AG09309 (cell line): ENCODE measurements around the gene XYLB.

ENCODE experiments used
- DNase-seq: peaks from one replicate; pipeline ENCODE4 v3.0.0-alpha.2; 2010; ENCODE audit warnings: low read depth
- H3K4me3 ChIP-seq: 2 replicates; pipeline ENCODE4 v1.5.1; 2011; ENCODE audit warnings: mild to moderate bottlenecking, low read depth, low read length, moderate library complexity; ENCODE audit not compliant: control insufficient read depth
- TF ChIP-seq, protein P1 (sequence below): IDR thresholded peaks from 2 replicates; pipeline ENCODE4 v1.5.1; 2011; ENCODE audit warnings: mild to moderate bottlenecking, low read depth, low read length, inconsistent platforms; ENCODE audit not compliant: insufficient read depth, control insufficient read depth; ENCODE audit errors: missing control alignments

XYLB gene

GRCh38 chr3:38370149-38370548 lies 23.6 kb downstream of the XYLB start:
- TF ChIP-seq, protein P1, sequence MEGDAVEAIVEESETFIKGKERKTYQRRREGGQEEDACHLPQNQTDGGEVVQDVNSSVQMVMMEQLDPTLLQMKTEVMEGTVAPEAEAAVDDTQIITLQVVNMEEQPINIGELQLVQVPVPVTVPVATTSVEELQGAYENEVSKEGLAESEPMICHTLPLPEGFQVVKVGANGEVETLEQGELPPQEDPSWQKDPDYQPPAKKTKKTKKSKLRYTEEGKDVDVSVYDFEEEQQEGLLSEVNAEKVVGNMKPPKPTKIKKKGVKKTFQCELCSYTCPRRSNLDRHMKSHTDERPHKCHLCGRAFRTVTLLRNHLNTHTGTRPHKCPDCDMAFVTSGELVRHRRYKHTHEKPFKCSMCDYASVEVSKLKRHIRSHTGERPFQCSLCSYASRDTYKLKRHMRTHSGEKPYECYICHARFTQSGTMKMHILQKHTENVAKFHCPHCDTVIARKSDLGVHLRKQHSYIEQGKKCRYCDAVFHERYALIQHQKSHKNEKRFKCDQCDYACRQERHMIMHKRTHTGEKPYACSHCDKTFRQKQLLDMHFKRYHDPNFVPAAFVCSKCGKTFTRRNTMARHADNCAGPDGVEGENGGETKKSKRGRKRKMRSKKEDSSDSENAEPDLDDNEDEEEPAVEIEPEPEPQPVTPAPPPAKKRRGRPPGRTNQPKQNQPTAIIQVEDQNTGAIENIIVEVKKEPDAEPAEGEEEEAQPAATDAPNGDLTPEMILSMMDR: no peak
- H3K4me3 ChIP-seq: no peak overlapping the region
- no peak for DNase-seq

DNA sequence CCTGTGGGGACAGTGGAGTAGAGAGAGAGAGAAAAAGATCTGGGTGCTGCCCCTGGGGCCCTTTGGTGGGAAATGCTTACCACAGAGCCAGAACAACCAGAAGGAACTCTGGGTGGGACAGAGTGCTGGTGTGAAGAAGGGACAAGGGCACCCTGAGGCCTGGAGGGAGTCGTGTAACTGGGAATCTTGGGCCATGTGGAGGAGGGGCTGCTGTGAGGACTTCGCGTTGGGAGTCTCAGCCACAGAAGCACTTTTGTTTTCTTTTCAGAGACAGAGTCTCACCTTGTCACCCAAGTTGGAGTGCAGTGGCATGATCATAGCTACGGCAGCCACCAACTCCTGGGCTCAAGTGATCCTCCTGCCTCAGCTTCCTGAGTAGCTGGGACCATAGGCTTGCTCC lies 24.3 kb downstream of the XYLB start:
- H3K4me3 ChIP-seq: no peak overlapping the region
- TF ChIP-seq, protein P1: no peak
- no peak for DNase-seq

GRCh38 chr3:38371541-38372213 lies 25.1 kb downstream of the XYLB start:
- DNase-seq: no peak
- TF ChIP-seq, protein P1: no peak
- H3K4me3 ChIP-seq: no peak overlapping the region

DNA sequence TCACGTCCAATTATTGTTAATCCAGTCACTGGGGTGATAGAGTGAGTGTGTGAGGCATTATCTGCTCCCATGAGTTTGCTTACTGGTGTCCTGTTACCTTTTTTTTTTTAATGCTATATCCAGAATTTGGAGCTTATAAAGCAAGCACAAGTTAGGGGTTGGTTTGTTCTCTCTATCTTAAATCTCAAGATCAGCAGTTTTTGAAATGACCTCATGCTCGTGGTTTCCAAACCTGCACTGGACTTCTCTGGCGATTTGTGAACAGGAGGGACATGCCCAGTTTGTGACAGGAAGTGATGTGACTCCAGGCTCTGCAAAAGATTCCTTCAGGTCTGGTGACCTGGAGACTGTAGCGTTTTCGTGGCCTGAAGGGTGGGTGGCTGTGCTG lies 25.6 kb downstream of the XYLB start:
- DNase-seq: no peak
- no peak overlapping the region for H3K4me3 ChIP-seq
- TF ChIP-seq, protein P1: no peak

DNA sequence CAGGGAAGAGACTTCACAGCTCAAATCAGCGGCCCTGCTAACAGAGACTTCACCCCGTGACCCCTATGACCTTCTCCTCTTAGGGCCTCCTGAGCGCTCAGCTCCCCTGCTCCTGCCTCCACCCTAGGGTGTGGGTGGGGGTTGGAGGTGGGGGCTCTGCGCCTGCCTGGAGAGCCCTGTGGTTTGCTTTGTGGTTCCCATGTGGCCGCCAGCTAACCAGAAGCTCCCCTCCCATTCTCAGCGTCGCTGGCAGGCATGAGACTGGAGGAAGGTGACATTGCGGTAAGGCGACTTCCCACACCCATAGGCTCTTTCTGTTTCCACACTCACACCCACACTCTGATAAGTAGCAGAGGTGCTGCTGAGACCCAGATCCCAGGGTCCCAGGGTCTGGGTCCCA lies 27.6 kb downstream of the XYLB start:
- TF ChIP-seq, protein P1: no peak
- no peak for DNase-seq
- no peak overlapping the region for H3K4me3 ChIP-seq

GRCh38 chr3:38375072-38375471 lies 28.5 kb downstream of the XYLB start:
- TF ChIP-seq, protein P1: no peak
- no peak overlapping the region for H3K4me3 ChIP-seq
- no peak for DNase-seq
